SK-N-SH (cell line): ENCODE data around the gene COMT. TPM values are rescaled to one million over a fixed set of nuclear protein-coding genes. Genes with fewer than 3 reads are reported as not detected.

Source experiments
- CTCF ChIA-PET: fragments of 300-600, 350-600 bp; formaldehyde crosslinking; extraction: SDS; loops from one replicate; lab custom pipeline; 2021; lab: Yijun Ruan, JAX
- POLR2A ChIA-PET: fragments of 350-600 bp; sonication (Branson Sonifier 250); formaldehyde crosslinking; extraction: SDS; loops from one replicate; lab custom pipeline; 2020; ENCODE audit warnings: antibody characterized with exemption, inconsistent platforms; lab: Yijun Ruan, JAX
- DNase-seq: peaks from one replicate; pipeline ENCODE4 v3.0.0; 2012
- H2AFZ ChIP-seq: fragments of 200-600 bp; sonication (generic); 2 replicates; pipeline ENCODE4 v1.8.1; 2016; ENCODE audit warnings: antibody characterized with exemption, mild to moderate bottlenecking, low read depth
- H3F3A ChIP-seq: fragments of 200-600 bp; sonication (generic); replicated peaks from 2 replicates; pipeline ENCODE3; 2016; ENCODE audit warnings: antibody characterized with exemption, mild to moderate bottlenecking; ENCODE audit not compliant: insufficient read depth
- H3K27ac ChIP-seq, 2 experiments: fragments of 200-500 bp in 1 of 2; fragments of 200-600 bp in 1 of 2; sonication (Bioruptor generic) in 1 of 2; sonication (generic), shearing (Covaris generic) in 1 of 2; 2 replicates each; pipeline versions ENCODE4 v1.5.1 to v1.6.1; 2014 to 2016; ENCODE audit warnings: low read depth in 2 of 2, inconsistent platforms in 1 of 2, low read length in 1 of 2, mild to moderate bottlenecking in 1 of 2, mixed read lengths in 1 of 2
- H3K27me3 ChIP-seq: fragments of 200-600 bp; sonication (generic), shearing (Covaris generic); 2 replicates; pipeline ENCODE4 v1.6.1; 2016; ENCODE audit warnings: mixed run types; ENCODE audit not compliant: insufficient read depth
- H3K36me3 ChIP-seq, 2 experiments: fragments of 200-500 bp in 1 of 2; fragments of 200-600 bp in 1 of 2; sonication (Bioruptor generic) in 1 of 2; sonication (generic) in 1 of 2; replicated peaks in 1 of 2; 2 replicates each; pipeline versions ENCODE3 to v1.5.1; 2014 to 2016; ENCODE audit warnings: low read length in 1 of 2, mild to moderate bottlenecking in 1 of 2; ENCODE audit not compliant: insufficient read depth in 2 of 2, control insufficient read depth in 1 of 2
- H3K4me1 ChIP-seq, 2 experiments: fragments of 200-500 bp in 1 of 2; fragments of 200-600 bp in 1 of 2; sonication (Bioruptor generic) in 1 of 2; sonication (generic), shearing (Covaris generic) in 1 of 2; 2 replicates each; pipeline versions ENCODE4 v1.5.1 to v1.6.1; 2014 to 2016; ENCODE audit warnings: low read depth in 1 of 2, low read length in 1 of 2, mixed run types in 1 of 2; ENCODE audit not compliant: insufficient read depth in 2 of 2, control insufficient read depth in 1 of 2
- H3K4me2 ChIP-seq: fragments of 200-600 bp; sonication (generic), shearing (Covaris generic); 2 replicates; pipeline ENCODE4 v1.6.1; 2017; ENCODE audit warnings: mixed run types
- H3K4me3 ChIP-seq, 2 experiments: fragments of 200-500 bp in 1 of 2; fragments of 200-600 bp in 1 of 2; sonication (Bioruptor generic) in 1 of 2; sonication (generic), shearing (Covaris generic) in 1 of 2; 2 replicates each; pipeline versions ENCODE4 v1.5.1 to v1.8.1; 2014 to 2016; ENCODE audit warnings: low read depth in 2 of 2, inconsistent platforms in 1 of 2, low read length in 1 of 2, mild to moderate bottlenecking in 1 of 2, mixed read lengths in 1 of 2, moderate library complexity in 1 of 2
- H3K79me2 ChIP-seq: fragments of 200-600 bp; sonication (generic); 2 replicates; pipeline ENCODE4 v1.8.1; 2017; ENCODE audit warnings: mild to moderate bottlenecking; ENCODE audit not compliant: insufficient read depth
- H3K9ac ChIP-seq: fragments of 200-600 bp; sonication (generic); 2 replicates; pipeline ENCODE4 v1.6.1; 2017; ENCODE audit warnings: mixed run types
- H3K9me2 ChIP-seq: fragments of 200-600 bp; sonication (generic); 2 replicates; pipeline ENCODE4 v1.6.1; 2017; ENCODE audit warnings: mixed run types
- H3K9me3 ChIP-seq: fragments of 200-600 bp; sonication (generic); 2 replicates; pipeline ENCODE4 v1.6.1; 2017; ENCODE audit warnings: mixed run types, mild to moderate bottlenecking, moderate library complexity
- H4K20me1 ChIP-seq: fragments of 200-600 bp; sonication (generic); 2 replicates; pipeline ENCODE4 v1.6.1; 2017; ENCODE audit warnings: mild to moderate bottlenecking, mixed run types; ENCODE audit not compliant: insufficient read depth
- CTCF ChIP-seq: fragments of 200-600 bp; sonication (generic); IDR thresholded peaks from 2 replicates; pipeline ENCODE4 v1.6.1; 2017; ENCODE audit warnings: antibody characterized with exemption, mild to moderate bottlenecking, moderate library complexity
- EP300 ChIP-seq, 2 experiments: IDR thresholded peaks; 2 replicates each; pipeline versions ENCODE4 v1.4.0 to v1.6.1; 2012; ENCODE audit warnings: borderline replicate concordance in 1 of 2, low read depth in 1 of 2, low read length in 1 of 2
- FOSL2 ChIP-seq: IDR thresholded peaks from 2 replicates; pipeline ENCODE4 v1.4.0; 2012; ENCODE audit warnings: low read depth, mild to moderate bottlenecking, moderate library complexity, borderline replicate concordance
- FOXM1 ChIP-seq: IDR thresholded peaks from 2 replicates; pipeline ENCODE4 v1.4.0; 2012; ENCODE audit warnings: low read depth, mild to moderate bottlenecking
- GABPA ChIP-seq: IDR thresholded peaks from 2 replicates; pipeline ENCODE4 v1.4.0; 2012; ENCODE audit warnings: low read depth, mild to moderate bottlenecking
- MAX ChIP-seq: IDR thresholded peaks from 2 replicates; pipeline ENCODE4 v1.4.0; 2012; ENCODE audit warnings: low read depth
- NRF1 ChIP-seq: IDR thresholded peaks from 2 replicates; pipeline ENCODE4 v1.6.1; 2012; ENCODE audit warnings: low read depth, mild to moderate bottlenecking, low read length
- POLR2AphosphoS5 ChIP-seq: IDR thresholded peaks from 2 replicates; pipeline ENCODE4 v1.6.1; 2012; ENCODE audit warnings: low read depth, low read length
- RAD21 ChIP-seq: IDR thresholded peaks from 2 replicates; pipeline ENCODE4 v1.6.1; 2012; ENCODE audit warnings: mild to moderate bottlenecking, low read length
- RFX5 ChIP-seq: IDR thresholded peaks from 2 replicates; pipeline ENCODE4 v1.6.1; 2012; ENCODE audit warnings: mild to moderate bottlenecking, improper control_type of control experiment, low read length
- RXRA ChIP-seq: IDR thresholded peaks from 2 replicates; pipeline ENCODE4 v1.4.0; 2012; ENCODE audit warnings: low read depth, mild to moderate bottlenecking, borderline replicate concordance
- TAF1 ChIP-seq: IDR thresholded peaks from 2 replicates; pipeline ENCODE4 v1.6.1; 2012; ENCODE audit warnings: low read depth, mild to moderate bottlenecking, low read length, moderate library complexity, borderline replicate concordance
- USF1 ChIP-seq: IDR thresholded peaks from 2 replicates; pipeline ENCODE4 v1.4.0; 2012; ENCODE audit warnings: low read depth, borderline replicate concordance
- WGBS: methylation state at CpG from one replicate; pipeline ENCODE4 v1.1.6; 2017; ENCODE audit warnings: low lambda C conversion rate; 5-methylcytosine and 5-hydroxymethylcytosine counted together
- polyA plus RNA-seq, 3 experiments: library from polyadenylated mRNA; depleted of rRNA; stranded (reverse); fragments of >200 nt; gene quantifications; 2 replicates each; pipeline ENCODE4 v1.2.3, GENCODE V29; 2012

Gene COMT
- polyA plus RNA-seq, 1 of the 3 experiments (the other 2 are of a cell fraction), result 343 TPM

GRCh38 chr22:19964701-19965386 is 23.3 kb downstream of the COMT start:
- no peak overlapping the region for H2AFZ ChIP-seq
- no peaks in the 10 kb centered on the region for H3K9me3 ChIP-seq
- no peaks in the 10 kb centered on the region for H3K79me2 ChIP-seq
- CTCF ChIA-PET, result interaction anchor here (0.7 to 16.4 kb wide), 3 partner anchors 14 to 95 kb away, joined by 3 to 501 read pairs (median 4); no protein-coding TSS in a partner anchor
- peaks cover 13 to 49% of the 10 kb centered on the region in 2 experiments for H3K36me3 ChIP-seq
- 96% methylated on average over 8 of the region's 15 CpGs for WGBS
- H3F3A ChIP-seq, result peaks cover 3% of the 10 kb centered on the region
- POLR2A ChIA-PET, result interaction anchor here (1.2 kb wide), 1 partner anchor 21 kb away, joined by 3 read pairs; no protein-coding TSS in a partner anchor
- TF ChIP-seq RFX5 (no peak), GABPA (no peak), POLR2AphosphoS5 (no peak), FOSL2 (no peak), TAF1 (no peak), NRF1 (no peak), RXRA (no peak), CTCF (no peak), EP300 (IDR thresholded peaks at IDR 0.05; ENCODE audit: borderline replicate concordance in 1 of 2, low read depth in 1 of 2, low read length in 1 of 2) (no peak), MAX (no peak)
- no peak for DNase-seq
- H3K4me3 ChIP-seq, result no peak overlapping the region
- no peaks in the 10 kb centered on the region for H3K27me3 ChIP-seq
- H3K9me2 ChIP-seq, result no peaks in the 10 kb centered on the region
- peaks cover 7 to 14% of the 10 kb centered on the region in 2 experiments; a peak in 2 of 4 replicates for H3K4me1 ChIP-seq
- H3K27ac ChIP-seq, result no peak overlapping the region
- no peak overlapping the region for H3K4me2 ChIP-seq
- no peak overlapping the region for H3K9ac ChIP-seq
- peaks cover 17% of the 10 kb centered on the region for H4K20me1 ChIP-seq

- CTCF ChIA-PET, result interaction anchor here (0.8 to 16.4 kb wide), 3 partner anchors 12 to 46 kb away, joined by 3 to 501 read pairs (median 4); no protein-coding TSS in a partner anchor
- Histone ChIP-seq H3K4me3 (no peak overlapping the region), H3F3A (peaks cover 8% of the 10 kb centered on the region), H3K9ac (no peak overlapping the region), H2AFZ (no peak overlapping the region), H3K27ac (no peak overlapping the region; a peak in 1 of 4 replicates), H3K4me2 (no peak overlapping the region), H3K4me1 (peaks cover 7 to 19% of the 10 kb centered on the region in 2 experiments; a peak in 2 of 4 replicates), H3K9me3 (no peaks in the 10 kb centered on the region), H3K79me2 (no peaks in the 10 kb centered on the region), H3K27me3 (no peaks in the 10 kb centered on the region), H3K9me2 (no peaks in the 10 kb centered on the region), H3K36me3 (peaks cover 13 to 54% of the 10 kb centered on the region in 2 experiments), H4K20me1 (peaks cover 19% of the 10 kb centered on the region)
- peak; percentile 78 for DNase-seq
- POLR2A ChIA-PET, result interaction anchor here (0.8 to 1.0 kb wide), 2 partner anchors 32 to 47 kb away, joined by 3 to 4 read pairs; no protein-coding TSS in a partner anchor
- WGBS, result 97% methylated on average over 10 of the region's 10 CpGs
- TF ChIP-seq CTCF, result peak; percentile 50
- 0 out of 2 replicates have a peak, but pooled peaks have one; percentile 16 for TF ChIP-seq RAD21
- no peak for TF ChIP-seq EP300 (IDR thresholded peaks at IDR 0.05; ENCODE audit: borderline replicate concordance in 1 of 2, low read depth in 1 of 2, low read length in 1 of 2)
- 0 out of 2 replicates have a peak, but pooled peaks have one; percentile 15 for TF ChIP-seq POLR2AphosphoS5
- no peak for TF ChIP-seq USF1
- TF ChIP-seq FOXM1, result no peak
These were observed 24.5 kb downstream of the COMT start for GRCh38 chr22:19965771-19966709.
